OCI-LY7 (cell line): ENCODE measurements around the gene ATP9A.

Source experiments
- CTCF ChIP-seq: fragments of 200-600 bp; sonication (generic); conservative IDR thresholded peaks from 2 replicates; pipeline ENCODE4 v1.5.1; 2014; ENCODE audit warnings: mild to moderate bottlenecking, antibody characterized with exemption, low read length, moderate library complexity, mixed read lengths
- EZH2phosphoT487 ChIP-seq: fragments of 200-600 bp; sonication (generic); IDR thresholded peaks from 2 replicates; pipeline ENCODE4 v1.6.1; 2018; ENCODE audit warnings: low read depth, borderline replicate concordance, mild to moderate bottlenecking, mixed run types, antibody characterized with exemption, low read length, moderate library complexity, mixed read lengths

GRCh38 chr20:51732096-51732791, 35.9 kb downstream of the ATP9A start:
- no peak for TF ChIP-seq CTCF
- no peak for TF ChIP-seq EZH2phosphoT487
